ENCODE results near the gene COL11A2.

COL11A2 gene

GRCh38 chr6:33126101-33126714, 66.1 kb downstream of the COL11A2 start:
- Histone ChIP-seq H3K4me1 (ENCODE audit: control insufficient read depth, insufficient read depth, low read length) (no peaks in the 10 kb centered on the region), H3K27me3 (ENCODE audit: control insufficient read depth in 1 of 2, insufficient read depth in 2 of 2, low read length in 2 of 2) (peaks cover 0 to 7% of the 10 kb centered on the region in 2 donors), H3K4me3 (ENCODE audit: low read length in 2 of 2) (no peak overlapping the region), H3K36me3 (ENCODE audit: control insufficient read depth in 2 of 2, insufficient read depth in 2 of 2, low read length in 2 of 2) (no peaks in the 10 kb centered on the region), H3K9ac (ENCODE audit: low read length in 2 of 2) (no peak overlapping the region), H3K27ac (ENCODE audit: low read length) (no peak overlapping the region), H3K9me3 (ENCODE audit: control insufficient read depth in 2 of 2, low read length in 2 of 2) (peaks cover 0 to 2% of the 10 kb centered on the region in 2 donors)

- Histone ChIP-seq H3K27me3 (ENCODE audit: control insufficient read depth in 1 of 2, insufficient read depth in 2 of 2, low read length in 2 of 2) (peaks cover 0 to 7% of the 10 kb centered on the region in 2 donors), H3K9ac (ENCODE audit: low read length in 2 of 2) (no peak overlapping the region), H3K36me3 (ENCODE audit: control insufficient read depth in 2 of 2, insufficient read depth in 2 of 2, low read length in 2 of 2) (no peaks in the 10 kb centered on the region), H3K4me1 (ENCODE audit: control insufficient read depth, insufficient read depth, low read length) (no peaks in the 10 kb centered on the region), H3K4me3 (ENCODE audit: low read length in 2 of 2) (no peak overlapping the region), H3K27ac (ENCODE audit: low read length) (no peak overlapping the region), H3K9me3 (ENCODE audit: control insufficient read depth in 2 of 2, low read length in 2 of 2) (peaks cover 0 to 2% of the 10 kb centered on the region in 2 donors)
Observed at GRCh38 chr6:33124947-33125346, 67.3 kb downstream of the COL11A2 start.

GRCh38 chr6:33124525-33124901, 67.8 kb downstream of the COL11A2 start:
- no peak overlapping the region for H3K9ac ChIP-seq (ENCODE audit: low read length in 2 of 2)
- H3K27ac ChIP-seq (ENCODE audit: low read length), result no peak overlapping the region
- no peak overlapping the region for H3K4me3 ChIP-seq (ENCODE audit: low read length in 2 of 2)
- no peaks in the 10 kb centered on the region for H3K36me3 ChIP-seq (ENCODE audit: control insufficient read depth in 2 of 2, insufficient read depth in 2 of 2, low read length in 2 of 2)
- peaks cover 0 to 2% of the 10 kb centered on the region in 2 donors for H3K9me3 ChIP-seq (ENCODE audit: control insufficient read depth in 2 of 2, low read length in 2 of 2)
- no peaks in the 10 kb centered on the region for H3K4me1 ChIP-seq (ENCODE audit: control insufficient read depth, insufficient read depth, low read length)
- peaks cover 0 to 7% of the 10 kb centered on the region in 2 donors for H3K27me3 ChIP-seq (ENCODE audit: control insufficient read depth in 1 of 2, insufficient read depth in 2 of 2, low read length in 2 of 2)

GRCh38 chr6:33123732-33124524, 68.3 kb downstream of the COL11A2 start:
- peaks cover 0 to 2% of the 10 kb centered on the region in 2 donors for H3K9me3 ChIP-seq (ENCODE audit: control insufficient read depth in 2 of 2, low read length in 2 of 2)
- no peaks in the 10 kb centered on the region for H3K4me1 ChIP-seq (ENCODE audit: control insufficient read depth, insufficient read depth, low read length)
- H3K4me3 ChIP-seq (ENCODE audit: low read length in 2 of 2), result no peak overlapping the region
- no peak overlapping the region for H3K27ac ChIP-seq (ENCODE audit: low read length)
- H3K27me3 ChIP-seq (ENCODE audit: control insufficient read depth in 1 of 2, insufficient read depth in 2 of 2, low read length in 2 of 2), result peaks cover 0 to 7% of the 10 kb centered on the region in 2 donors
- no peaks in the 10 kb centered on the region for H3K36me3 ChIP-seq (ENCODE audit: control insufficient read depth in 2 of 2, insufficient read depth in 2 of 2, low read length in 2 of 2)
- no peak overlapping the region for H3K9ac ChIP-seq (ENCODE audit: low read length in 2 of 2)

GRCh38 chr6:33123181-33123580, 69.1 kb downstream of the COL11A2 start:
- Histone ChIP-seq H3K9ac (ENCODE audit: low read length in 2 of 2) (no peak overlapping the region), H3K4me1 (ENCODE audit: control insufficient read depth, insufficient read depth, low read length) (no peaks in the 10 kb centered on the region), H3K27ac (ENCODE audit: low read length) (no peak overlapping the region), H3K36me3 (ENCODE audit: control insufficient read depth in 2 of 2, insufficient read depth in 2 of 2, low read length in 2 of 2) (no peaks in the 10 kb centered on the region), H3K9me3 (ENCODE audit: control insufficient read depth in 2 of 2, low read length in 2 of 2) (peaks cover 0 to 2% of the 10 kb centered on the region in 2 donors), H3K4me3 (ENCODE audit: low read length in 2 of 2) (no peak overlapping the region), H3K27me3 (ENCODE audit: control insufficient read depth in 1 of 2, insufficient read depth in 2 of 2, low read length in 2 of 2) (peaks cover 0 to 7% of the 10 kb centered on the region in 2 donors)

- Histone ChIP-seq H3K9me3 (ENCODE audit: control insufficient read depth in 2 of 2, low read length in 2 of 2) (peaks cover 0 to 2% of the 10 kb centered on the region in 2 donors), H3K27ac (ENCODE audit: low read length) (no peak overlapping the region), H3K4me1 (ENCODE audit: control insufficient read depth, insufficient read depth, low read length) (peaks cover 8% of the 10 kb centered on the region), H3K27me3 (ENCODE audit: control insufficient read depth in 1 of 2, insufficient read depth in 2 of 2, low read length in 2 of 2) (peaks cover 18 to 28% of the 10 kb centered on the region in 2 donors), H3K36me3 (ENCODE audit: control insufficient read depth in 2 of 2, insufficient read depth in 2 of 2, low read length in 2 of 2) (no peaks in the 10 kb centered on the region), H3K9ac (ENCODE audit: low read length in 2 of 2) (no peak overlapping the region), H3K4me3 (ENCODE audit: low read length in 2 of 2) (no peak overlapping the region)
Observed at GRCh38 chr6:33120001-33120400, 72.3 kb downstream of the COL11A2 start.

- Histone ChIP-seq H3K4me3 (ENCODE audit: low read length in 2 of 2) (no peak overlapping the region), H3K9ac (ENCODE audit: low read length in 2 of 2) (no peak overlapping the region), H3K9me3 (ENCODE audit: control insufficient read depth in 2 of 2, low read length in 2 of 2) (no peaks in the 10 kb centered on the region), H3K36me3 (ENCODE audit: control insufficient read depth in 2 of 2, insufficient read depth in 2 of 2, low read length in 2 of 2) (no peaks in the 10 kb centered on the region), H3K4me1 (ENCODE audit: control insufficient read depth, insufficient read depth, low read length) (peaks cover 8% of the 10 kb centered on the region), H3K27me3 (ENCODE audit: control insufficient read depth in 1 of 2, insufficient read depth in 2 of 2, low read length in 2 of 2) (peaks cover 27 to 35% of the 10 kb centered on the region in 2 donors), H3K27ac (ENCODE audit: low read length) (no peak overlapping the region)
Observed at GRCh38 chr6:33118525-33119123, 73.6 kb downstream of the COL11A2 start.

- no peak overlapping the region for H3K9ac ChIP-seq (ENCODE audit: low read length in 2 of 2)
- H3K27ac ChIP-seq (ENCODE audit: low read length), result no peak overlapping the region
- H3K9me3 ChIP-seq (ENCODE audit: control insufficient read depth in 2 of 2, low read length in 2 of 2), result no peaks in the 10 kb centered on the region
- H3K4me1 ChIP-seq (ENCODE audit: control insufficient read depth, insufficient read depth, low read length), result peaks cover 8% of the 10 kb centered on the region
- H3K36me3 ChIP-seq (ENCODE audit: control insufficient read depth in 2 of 2, insufficient read depth in 2 of 2, low read length in 2 of 2), result no peaks in the 10 kb centered on the region
- no peak overlapping the region for H3K4me3 ChIP-seq (ENCODE audit: low read length in 2 of 2)
- H3K27me3 ChIP-seq (ENCODE audit: control insufficient read depth in 1 of 2, insufficient read depth in 2 of 2, low read length in 2 of 2), result peaks cover 29 to 42% of the 10 kb centered on the region in 2 donors
Observed at GRCh38 chr6:33117811-33118277, 74.4 kb downstream of the COL11A2 start.

GRCh38 chr6:33116841-33117711, 75.2 kb downstream of the COL11A2 start:
- H3K4me1 ChIP-seq (ENCODE audit: control insufficient read depth, insufficient read depth, low read length), result peaks cover 8% of the 10 kb centered on the region
- peak overlapping the region in 1 of 2 donors; percentile 8 for H3K4me3 ChIP-seq (ENCODE audit: low read length in 2 of 2)
- H3K36me3 ChIP-seq (ENCODE audit: control insufficient read depth in 2 of 2, insufficient read depth in 2 of 2, low read length in 2 of 2), result no peaks in the 10 kb centered on the region
- H3K27ac ChIP-seq (ENCODE audit: low read length), result no peak overlapping the region
- H3K9ac ChIP-seq (ENCODE audit: low read length in 2 of 2), result no peak overlapping the region
- H3K27me3 ChIP-seq (ENCODE audit: control insufficient read depth in 1 of 2, insufficient read depth in 2 of 2, low read length in 2 of 2), result peaks cover 29 to 46% of the 10 kb centered on the region in 2 donors
- H3K9me3 ChIP-seq (ENCODE audit: control insufficient read depth in 2 of 2, low read length in 2 of 2), result no peaks in the 10 kb centered on the region

GRCh38 chr6:33116417-33116816, 75.8 kb downstream of the COL11A2 start:
- H3K27ac ChIP-seq (ENCODE audit: low read length), result no peak overlapping the region
- H3K27me3 ChIP-seq (ENCODE audit: control insufficient read depth in 1 of 2, insufficient read depth in 2 of 2, low read length in 2 of 2), result peaks cover 35 to 49% of the 10 kb centered on the region in 2 donors
- peaks cover 8% of the 10 kb centered on the region for H3K4me1 ChIP-seq (ENCODE audit: control insufficient read depth, insufficient read depth, low read length)
- no peaks in the 10 kb centered on the region for H3K36me3 ChIP-seq (ENCODE audit: control insufficient read depth in 2 of 2, insufficient read depth in 2 of 2, low read length in 2 of 2)
- H3K9me3 ChIP-seq (ENCODE audit: control insufficient read depth in 2 of 2, low read length in 2 of 2), result no peaks in the 10 kb centered on the region
- no peak overlapping the region for H3K9ac ChIP-seq (ENCODE audit: low read length in 2 of 2)
- H3K4me3 ChIP-seq (ENCODE audit: low read length in 2 of 2), result no peak overlapping the region
